MCF 10A (cell line): ENCODE results near the gene TH. TPM values are rescaled to one million over a fixed set of nuclear protein-coding genes. Genes with fewer than 3 reads are reported as not detected.
A peak's percentile ranks its signal among the peaks of the same experiment; 100 is the strongest.

Experiments used
- BruUV-seq: library from RNA; stranded (reverse); fragments of 400-500 nt; replicated peaks from 2 replicates; lab custom pipeline; 2021; lab: Mats Ljungman, UMichigan
- CTCF ChIA-PET: fragments of 300-600 bp; sonication (Branson Sonifier 250); formaldehyde crosslinking; extraction: SDS; loops from one replicate; lab custom pipeline; 2021; ENCODE audit warnings: antibody characterized with exemption, inconsistent platforms; lab: Yijun Ruan, JAX
- POLR2A ChIA-PET: fragments of 300-600, 350-650 bp; sonication (Branson Sonifier 250); formaldehyde crosslinking; extraction: SDS; loops from one replicate; lab custom pipeline; 2020; ENCODE audit warnings: antibody characterized with exemption, inconsistent platforms; lab: Yijun Ruan, JAX
- DNase-seq: peaks from one replicate; pipeline ENCODE4 v3.0.0-alpha.2; 2018; ENCODE audit not compliant: unreplicated experiment
- H3K27ac Mint-ChIP-seq: one replicate; pipeline ENCODE4 v1.8.0; 2022; ENCODE audit warnings: mild to moderate bottlenecking, low read depth, mixed read lengths; ENCODE audit not compliant: unreplicated experiment
- H3K27me3 Mint-ChIP-seq: one replicate; pipeline ENCODE4 v1.8.0; 2022; ENCODE audit warnings: mixed read lengths; ENCODE audit not compliant: insufficient read depth, unreplicated experiment
- H3K36me3 Mint-ChIP-seq: one replicate; pipeline ENCODE4 v1.8.0; 2022; ENCODE audit warnings: mild to moderate bottlenecking, moderate library complexity, mixed read lengths; ENCODE audit not compliant: insufficient read depth, unreplicated experiment
- H3K4me1 Mint-ChIP-seq: one replicate; pipeline ENCODE4 v1.8.0; 2022; ENCODE audit warnings: mixed read lengths; ENCODE audit not compliant: insufficient read depth, unreplicated experiment
- H3K4me3 Mint-ChIP-seq: one replicate; pipeline ENCODE4 v1.8.0; 2022; ENCODE audit warnings: mild to moderate bottlenecking, moderate library complexity, mixed read lengths; ENCODE audit not compliant: unreplicated experiment
- H3K9me3 Mint-ChIP-seq: one replicate; pipeline ENCODE4 v1.8.0; 2022; ENCODE audit warnings: mixed read lengths; ENCODE audit not compliant: unreplicated experiment
- CTCF ChIP-seq: fragments of 200-600 bp; IDR thresholded peaks from one replicate; pipeline ENCODE4 v1.8.0; 2022; ENCODE audit warnings: antibody characterized with exemption, mild to moderate bottlenecking; ENCODE audit not compliant: unreplicated experiment
- intact Hi-C: fragments of 100-400 bp; cut with micrococcal nuclease; formaldehyde crosslinking; loops from 2 replicates; pipeline ENCODE4 v1.14.1; 2022
- total RNA-seq: library from RNA; stranded (reverse); gene quantifications from 2 replicates; pipeline ENCODE4 v1.2.3, GENCODE V29; 2022

TH gene
- total RNA-seq, 1 experiment from 2014 or later, result 1.1 TPM

GRCh38 chr11:2144544-2145248 lies 26.9 kb downstream of the TH start:
- peaks cover 13% of the 10 kb centered on the region for H3K4me1 Mint-ChIP-seq
- no peak overlapping the region for H3K4me3 Mint-ChIP-seq
- no peak for TF ChIP-seq CTCF
- ChIA-PET POLR2A (no interaction called here), CTCF (interaction anchor here (0.6 to 1.6 kb wide), 2 partner anchors 108 to 113 kb away, joined by 3 to 7 read pairs; no protein-coding TSS in a partner anchor)
- peaks cover 83% of the 10 kb centered on the region for H3K27me3 Mint-ChIP-seq
- no peaks in the 10 kb centered on the region for H3K9me3 Mint-ChIP-seq
- H3K27ac Mint-ChIP-seq, result no peak overlapping the region
- intact Hi-C loops, result loop anchor here (5.0 kb wide), 1 partner anchor 52 kb away; no protein-coding TSS in a partner anchor
- H3K36me3 Mint-ChIP-seq, result no peaks in the 10 kb centered on the region
- DNase-seq, result no peak
- no TSS peak for BruUV-seq

- no peaks in the 10 kb centered on the region for H3K36me3 Mint-ChIP-seq
- no peaks in the 10 kb centered on the region for H3K9me3 Mint-ChIP-seq
- H3K27ac Mint-ChIP-seq, result no peak overlapping the region
- H3K4me3 Mint-ChIP-seq, result no peak overlapping the region
- POLR2A ChIA-PET, result no interaction called here
- H3K4me1 Mint-ChIP-seq, result peaks cover 13% of the 10 kb centered on the region
- no peak for DNase-seq
- intact Hi-C loops, result loop anchor here (5.0 kb wide), 1 partner anchor 52 kb away; no protein-coding TSS in a partner anchor
- no TSS peak for BruUV-seq
- TF ChIP-seq CTCF, result no peak
- CTCF ChIA-PET, result interaction anchor here (0.6 to 1.6 kb wide), 4 partner anchors 107 to 1091 kb away, joined by 3 to 7 read pairs (median 4); no protein-coding TSS in a partner anchor
- H3K27me3 Mint-ChIP-seq, result peaks cover 76% of the 10 kb centered on the region
Observed at GRCh38 chr11:2143799-2144543, 27.6 kb downstream of the TH start.

- DNase-seq, result no peak
- Mint-ChIP-seq H3K36me3 (no peaks in the 10 kb centered on the region), H3K4me1 (peaks cover 13% of the 10 kb centered on the region), H3K27me3 (peaks cover 75% of the 10 kb centered on the region), H3K4me3 (no peak overlapping the region), H3K27ac (no peak overlapping the region), H3K9me3 (no peaks in the 10 kb centered on the region)
- no TSS peak for BruUV-seq
- POLR2A ChIA-PET, result interaction anchor here (0.5 to 0.7 kb wide), 2 partner anchors 50 to 66 kb away, joined by 3 to 4 read pairs; no protein-coding TSS in a partner anchor
- TF ChIP-seq CTCF, result no peak
- intact Hi-C loops, result loop anchor here (5.0 kb wide), 1 partner anchor 51 kb away; no protein-coding TSS in a partner anchor
- CTCF ChIA-PET, result interaction anchor here (0.6 to 1.3 kb wide), 3 partner anchors 298 to 1092 kb away, joined by 3 to 4 read pairs (median 4); no protein-coding TSS in a partner anchor
Observed at GRCh38 chr11:2143477-2143798, 28.2 kb downstream of the TH start.

- H3K36me3 Mint-ChIP-seq, result no peaks in the 10 kb centered on the region
- peak overlapping the region; percentile 22 for H3K4me3 Mint-ChIP-seq
- intact Hi-C loops, result loop anchor here (5.0 kb wide), 1 partner anchor 50 kb away; no protein-coding TSS in a partner anchor
- peaks cover 13% of the 10 kb centered on the region for H3K4me1 Mint-ChIP-seq
- ChIA-PET POLR2A (interaction anchor here (0.5 to 0.7 kb wide), 3 partner anchors 49 to 1446 kb away, joined by 3 to 4 read pairs (median 3); no protein-coding TSS in a partner anchor), CTCF (interaction anchor here (0.6 to 3.1 kb wide), 4 partner anchors 7 to 490 kb away, joined by 3 to 16 read pairs (median 4); no protein-coding TSS in a partner anchor)
- no peaks in the 10 kb centered on the region for H3K9me3 Mint-ChIP-seq
- DNase-seq, result peak; percentile 68
- H3K27me3 Mint-ChIP-seq, result peaks cover 75% of the 10 kb centered on the region
- no TSS peak for BruUV-seq
- H3K27ac Mint-ChIP-seq, result peak overlapping the region; percentile 36
- no peak for TF ChIP-seq CTCF
Observed at GRCh38 chr11:2142762-2143202, 28.8 kb downstream of the TH start.
